HG02571 (cell line): ENCODE measurements around the gene SAP130.

Experiments used
- ATAC-seq: cut with Tn5 transposase; IDR thresholded peaks from one replicate; pipeline ENCODE4 v1.9.1; 2021; ENCODE audit warnings: mild to moderate bottlenecking, moderate library complexity; ENCODE audit not compliant: unreplicated experiment

Gene SAP130

DNA sequence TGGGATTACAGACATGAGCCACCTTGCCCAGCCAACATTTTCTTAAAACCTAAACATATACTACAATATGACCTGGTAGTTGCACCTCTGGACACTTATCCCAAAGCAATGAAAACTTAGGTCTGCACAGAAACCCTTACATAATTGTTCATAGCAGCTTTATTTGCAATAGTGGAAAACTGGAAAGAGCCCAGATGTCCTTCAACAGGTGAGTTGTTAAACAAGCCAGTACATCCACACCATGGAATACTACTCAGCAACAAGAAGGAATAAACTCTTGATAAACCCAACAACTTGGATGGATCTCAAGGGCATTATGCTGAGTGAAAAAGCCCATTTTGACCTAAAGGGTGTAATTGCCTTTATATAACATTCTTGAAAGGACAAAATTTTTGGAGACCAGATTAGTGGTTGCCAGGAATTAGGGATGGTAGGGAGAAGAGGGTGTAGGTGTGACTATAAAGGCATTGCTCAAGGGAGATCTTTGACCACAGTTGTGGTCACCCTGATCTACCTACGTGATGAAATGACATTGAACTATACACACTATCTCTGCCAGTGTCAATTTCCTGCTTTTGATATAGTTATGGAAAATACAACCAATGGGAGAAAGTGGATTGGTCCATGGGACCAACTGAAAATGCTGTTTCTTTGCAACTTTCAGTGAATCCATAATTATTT lies 130.2 kb downstream of the SAP130 start:
- ATAC-seq, result no peak

DNA sequence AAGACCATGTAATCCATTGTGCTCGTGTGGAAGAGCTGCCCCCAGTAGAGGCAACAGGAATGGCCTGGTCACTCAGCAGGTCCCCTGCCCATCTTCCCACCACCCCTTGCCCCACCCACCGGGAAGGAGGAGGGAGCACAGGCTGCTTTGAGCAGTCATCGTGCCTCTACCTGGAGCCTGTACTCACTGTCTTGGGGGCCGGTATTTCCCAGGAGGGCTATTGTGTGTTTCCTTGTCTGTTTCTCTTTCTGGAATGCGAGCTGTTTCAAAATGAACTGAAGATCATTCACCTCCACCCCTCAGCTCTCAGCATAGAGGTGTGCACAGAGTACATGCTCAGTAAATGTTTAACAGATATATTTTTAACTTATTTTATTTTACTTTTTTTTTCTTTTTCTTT lies 134.4 kb downstream of the SAP130 start:
- ATAC-seq, result no peak

DNA sequence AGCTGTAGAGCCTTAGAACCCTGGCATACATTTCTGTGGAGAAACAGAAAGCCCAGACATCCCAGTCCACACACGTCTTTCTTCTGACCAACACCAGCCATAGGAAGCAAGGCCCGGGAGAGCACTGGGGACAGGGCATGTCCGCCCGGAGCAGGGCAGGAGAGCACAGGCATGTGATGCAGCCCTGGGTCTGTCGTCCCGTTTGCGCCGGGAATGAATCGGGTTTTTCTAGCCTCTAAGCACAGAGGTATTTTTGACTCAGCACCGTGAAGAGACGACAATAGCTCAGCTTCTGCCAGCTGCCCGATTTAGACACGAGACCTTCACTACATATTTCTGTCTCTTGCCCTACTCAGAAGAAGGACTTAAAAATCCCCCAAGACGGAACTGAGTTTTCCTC lies 134.8 kb downstream of the SAP130 start:
- no peak for ATAC-seq

DNA sequence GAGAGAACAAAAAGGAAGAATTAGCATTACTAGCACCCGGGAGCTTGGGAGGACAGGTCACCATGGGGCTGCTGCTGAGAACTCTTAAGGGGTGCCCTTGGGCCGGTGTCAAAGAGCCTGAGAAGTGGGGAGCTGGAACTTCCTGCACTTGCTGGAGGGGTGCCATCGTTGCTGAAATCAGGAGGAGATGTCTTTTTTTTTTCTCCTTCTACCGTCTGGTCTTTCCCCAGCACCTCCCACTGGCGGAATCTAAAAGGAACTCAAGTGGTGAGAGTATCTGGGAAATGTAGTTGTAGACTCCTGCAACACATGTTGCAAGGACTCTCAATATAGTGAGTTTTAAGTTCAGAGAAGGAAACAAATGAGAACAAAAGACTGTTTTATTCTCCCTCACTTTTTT lies 136.0 kb downstream of the SAP130 start:
- no peak for ATAC-seq
